GM18873 (cell line): ENCODE measurements around the gene LYRM1.
A peak's percentile ranks its signal among the peaks of the same experiment; 100 is the strongest.
"Not testable (repeated sequence)": the region's sequence is repeated elsewhere in the genome, so short reads cannot be mapped to it uniquely, and the experiment has no call there.

Experiments
- ATAC-seq: cut with Tn5 transposase; IDR thresholded peaks from one replicate; pipeline ENCODE4 v1.9.1; 2021; ENCODE audit warnings: mild to moderate bottlenecking, moderate library complexity, moderate number of reproducible peaks; ENCODE audit not compliant: unreplicated experiment, low FRiP score

Gene LYRM1

GRCh38 chr16:20900299-20901067, at the start of gene LYRM1, which contains the start of gene DCUN1D3:
TSS of gene LYRM1 (plus strand) at chr16:20900771. CDS start at chr16:20915556, 14,785 bp downstream.
TSS of gene DCUN1D3 (minus strand) at chr16:20900358. CDS start at chr16:20862538, 37,820 bp downstream.
- ATAC-seq, result peak; percentile 62

- ATAC-seq, result no peak
These were observed 49.6 kb upstream of the LYRM1 start for GRCh38 chr16:20850981-20851380.

GRCh38 chr16:20851601-20852000, 49.0 kb upstream of the LYRM1 start:
- ATAC-seq, result no peak

GRCh38 chr16:20853143-20853542, 47.4 kb upstream of the LYRM1 start:
- ATAC-seq, result no peak

GRCh38 chr16:20853981-20854620, 46.5 kb upstream of the LYRM1 start:
- no peak for ATAC-seq

GRCh38 chr16:20854963-20855362, 45.6 kb upstream of the LYRM1 start:
- ATAC-seq, result no peak

GRCh38 chr16:20857281-20857680, 43.3 kb upstream of the LYRM1 start:
- ATAC-seq, result no peak

- no peak for ATAC-seq
These were observed 41.3 kb upstream of the LYRM1 start for GRCh38 chr16:20859229-20859628.

GRCh38 chr16:20859699-20860098, 40.9 kb upstream of the LYRM1 start:
- ATAC-seq, result no peak

GRCh38 chr16:20860361-20860760, 40.2 kb upstream of the LYRM1 start:
- ATAC-seq, result no peak

GRCh38 chr16:20860995-20861394, 39.6 kb upstream of the LYRM1 start:
- not testable (repeated sequence) for ATAC-seq

GRCh38 chr16:20862162-20862960, 38.2 kb upstream of the LYRM1 start:
- ATAC-seq, result no peak

GRCh38 chr16:20864376-20864775, 36.2 kb upstream of the LYRM1 start:
- ATAC-seq, result not testable (repeated sequence)

- ATAC-seq, result peak; percentile 45
These were observed 35.0 kb upstream of the LYRM1 start for GRCh38 chr16:20865420-20866131.

GRCh38 chr16:20866145-20866772, 34.3 kb upstream of the LYRM1 start:
- ATAC-seq, result peak; percentile 10

GRCh38 chr16:20866801-20867200, 33.8 kb upstream of the LYRM1 start:
- no peak for ATAC-seq

GRCh38 chr16:20867585-20867984, 33.0 kb upstream of the LYRM1 start:
- ATAC-seq, result no peak

- ATAC-seq, result no peak
These were observed 31.7 kb upstream of the LYRM1 start for GRCh38 chr16:20868890-20869289.

- ATAC-seq, result no peak
These were observed 30.3 kb upstream of the LYRM1 start for GRCh38 chr16:20870122-20870820.
